C4-2B (cell line): ENCODE measurements around the gene RPLP1.

ENCODE experiments used
- ZFX ChIP-seq: fragments of 450-650 bp; IDR thresholded peaks from 2 replicates; pipeline ENCODE4 v1.6.1; 2017
- TF ChIP-seq, protein P1 (sequence below): fragments of 450-650 bp; conservative IDR thresholded peaks from 2 replicates; pipeline ENCODE4 v1.5.1; 2017; ENCODE audit warnings: mild to moderate bottlenecking

DNA sequence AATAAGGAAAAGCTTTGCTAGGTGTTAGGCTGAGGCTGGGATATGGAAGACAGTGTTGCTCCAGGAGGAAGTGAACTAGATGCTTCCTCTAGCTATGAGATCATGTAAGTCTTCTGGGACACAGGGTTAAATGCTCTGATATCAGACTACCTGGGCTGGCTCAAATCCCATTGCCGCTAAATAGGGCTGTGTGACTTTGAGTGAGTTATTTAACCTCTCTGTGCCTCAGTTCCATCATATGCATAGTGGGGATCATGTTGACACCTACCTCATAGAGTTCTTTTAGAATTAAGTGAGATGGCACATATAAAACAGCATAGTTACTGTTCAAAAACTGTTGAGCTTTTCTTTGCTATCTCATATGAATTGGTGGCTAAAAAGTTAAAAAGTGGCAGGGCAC lies 12.6 kb downstream of the RPLP1 start:
- TF ChIP-seq, protein P1, sequence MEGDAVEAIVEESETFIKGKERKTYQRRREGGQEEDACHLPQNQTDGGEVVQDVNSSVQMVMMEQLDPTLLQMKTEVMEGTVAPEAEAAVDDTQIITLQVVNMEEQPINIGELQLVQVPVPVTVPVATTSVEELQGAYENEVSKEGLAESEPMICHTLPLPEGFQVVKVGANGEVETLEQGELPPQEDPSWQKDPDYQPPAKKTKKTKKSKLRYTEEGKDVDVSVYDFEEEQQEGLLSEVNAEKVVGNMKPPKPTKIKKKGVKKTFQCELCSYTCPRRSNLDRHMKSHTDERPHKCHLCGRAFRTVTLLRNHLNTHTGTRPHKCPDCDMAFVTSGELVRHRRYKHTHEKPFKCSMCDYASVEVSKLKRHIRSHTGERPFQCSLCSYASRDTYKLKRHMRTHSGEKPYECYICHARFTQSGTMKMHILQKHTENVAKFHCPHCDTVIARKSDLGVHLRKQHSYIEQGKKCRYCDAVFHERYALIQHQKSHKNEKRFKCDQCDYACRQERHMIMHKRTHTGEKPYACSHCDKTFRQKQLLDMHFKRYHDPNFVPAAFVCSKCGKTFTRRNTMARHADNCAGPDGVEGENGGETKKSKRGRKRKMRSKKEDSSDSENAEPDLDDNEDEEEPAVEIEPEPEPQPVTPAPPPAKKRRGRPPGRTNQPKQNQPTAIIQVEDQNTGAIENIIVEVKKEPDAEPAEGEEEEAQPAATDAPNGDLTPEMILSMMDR = no peak
- no peak for TF ChIP-seq ZFX
